A549 (cell line): Measurements from ENCODE around the gene MLH3.

ENCODE experiments used
- BHLHE40 ChIP-seq: IDR thresholded peaks from 2 replicates; pipeline ENCODE4 v1.6.1; 2012; ENCODE audit warnings: low read depth, low read length, inconsistent platforms
- TF ChIP-seq, protein P1 (sequence below): fragments of 250-450 bp; sonication (Bioruptor Pico); IDR thresholded peaks from 2 replicates; pipeline ENCODE4 v1.5.0; 2021; ENCODE audit warnings: mild to moderate bottlenecking, moderate library complexity, borderline replicate concordance
- TF ChIP-seq, protein P2 (sequence below): fragments of >200 bp; sonication (Bioruptor Twin); formaldehyde crosslinking; IDR thresholded peaks from 3 replicates; pipeline ENCODE4 v1.5.1; 2016

DNA sequence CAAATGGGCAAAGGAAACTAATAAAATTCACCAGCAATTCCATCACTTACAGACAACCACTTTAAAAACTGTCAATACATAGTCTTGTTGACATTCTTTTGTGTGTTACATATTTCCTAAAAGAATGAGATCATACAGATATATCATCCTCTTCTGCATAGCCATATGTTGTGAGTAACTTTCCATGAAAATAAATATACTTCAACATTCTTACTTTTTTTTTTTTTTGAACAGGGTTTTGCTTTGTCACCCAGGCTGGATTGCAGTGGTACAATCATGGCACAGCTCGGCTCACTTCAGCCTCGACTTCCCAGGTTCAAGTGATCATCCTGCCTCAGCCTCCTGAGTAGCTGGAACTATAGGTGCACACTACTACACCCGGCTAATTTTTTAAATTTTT, 39.1 kb upstream of the MLH3 start:
- TF ChIP-seq, protein P1, sequence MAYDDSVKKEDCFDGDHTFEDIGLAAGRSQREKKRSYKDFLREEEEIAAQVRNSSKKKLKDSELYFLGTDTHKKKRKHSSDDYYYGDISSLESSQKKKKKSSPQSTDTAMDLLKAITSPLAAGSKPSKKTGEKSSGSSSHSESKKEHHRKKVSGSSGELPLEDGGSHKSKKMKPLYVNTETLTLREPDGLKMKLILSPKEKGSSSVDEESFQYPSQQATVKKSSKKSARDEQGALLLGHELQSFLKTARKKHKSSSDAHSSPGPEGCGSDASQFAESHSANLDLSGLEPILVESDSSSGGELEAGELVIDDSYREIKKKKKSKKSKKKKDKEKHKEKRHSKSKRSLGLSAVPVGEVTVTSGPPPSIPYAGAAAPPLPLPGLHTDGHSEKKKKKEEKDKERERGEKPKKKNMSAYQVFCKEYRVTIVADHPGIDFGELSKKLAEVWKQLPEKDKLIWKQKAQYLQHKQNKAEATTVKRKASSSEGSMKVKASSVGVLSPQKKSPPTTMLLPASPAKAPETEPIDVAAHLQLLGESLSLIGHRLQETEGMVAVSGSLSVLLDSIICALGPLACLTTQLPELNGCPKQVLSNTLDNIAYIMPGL (CRISPR knock-in tag) = no peak
- TF ChIP-seq BHLHE40 = no peak
- TF ChIP-seq, protein P2, sequence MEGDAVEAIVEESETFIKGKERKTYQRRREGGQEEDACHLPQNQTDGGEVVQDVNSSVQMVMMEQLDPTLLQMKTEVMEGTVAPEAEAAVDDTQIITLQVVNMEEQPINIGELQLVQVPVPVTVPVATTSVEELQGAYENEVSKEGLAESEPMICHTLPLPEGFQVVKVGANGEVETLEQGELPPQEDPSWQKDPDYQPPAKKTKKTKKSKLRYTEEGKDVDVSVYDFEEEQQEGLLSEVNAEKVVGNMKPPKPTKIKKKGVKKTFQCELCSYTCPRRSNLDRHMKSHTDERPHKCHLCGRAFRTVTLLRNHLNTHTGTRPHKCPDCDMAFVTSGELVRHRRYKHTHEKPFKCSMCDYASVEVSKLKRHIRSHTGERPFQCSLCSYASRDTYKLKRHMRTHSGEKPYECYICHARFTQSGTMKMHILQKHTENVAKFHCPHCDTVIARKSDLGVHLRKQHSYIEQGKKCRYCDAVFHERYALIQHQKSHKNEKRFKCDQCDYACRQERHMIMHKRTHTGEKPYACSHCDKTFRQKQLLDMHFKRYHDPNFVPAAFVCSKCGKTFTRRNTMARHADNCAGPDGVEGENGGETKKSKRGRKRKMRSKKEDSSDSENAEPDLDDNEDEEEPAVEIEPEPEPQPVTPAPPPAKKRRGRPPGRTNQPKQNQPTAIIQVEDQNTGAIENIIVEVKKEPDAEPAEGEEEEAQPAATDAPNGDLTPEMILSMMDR = no peak
